GM19043 (cell line): Measurements from ENCODE around the gene CLEC12A.

Source experiments
- ATAC-seq: cut with Tn5 transposase; IDR thresholded peaks from one replicate; pipeline ENCODE4 v1.9.1; 2021; ENCODE audit warnings: low read depth; ENCODE audit not compliant: unreplicated experiment

Gene CLEC12A

DNA sequence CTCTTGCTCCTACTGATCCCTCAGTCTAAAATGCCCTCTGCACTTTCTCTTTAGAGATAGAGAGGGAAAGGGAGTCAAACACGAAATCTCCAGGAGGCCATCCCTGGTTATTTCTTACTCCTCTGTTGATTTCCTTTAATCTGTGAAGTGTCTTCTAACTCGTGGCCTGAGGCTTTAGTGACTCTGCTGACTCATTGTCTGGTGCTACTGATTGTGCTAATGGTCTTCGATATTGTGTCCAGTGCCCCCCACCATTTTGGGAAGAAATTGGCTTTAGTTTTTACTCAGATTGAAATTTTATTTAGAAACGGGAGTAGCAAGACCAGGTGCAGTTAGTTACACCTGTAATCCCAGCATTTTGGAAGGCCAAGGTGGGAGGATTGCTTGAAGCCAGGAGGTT lies 60.1 kb downstream of the CLEC12A start:
- ATAC-seq = no peak

DNA sequence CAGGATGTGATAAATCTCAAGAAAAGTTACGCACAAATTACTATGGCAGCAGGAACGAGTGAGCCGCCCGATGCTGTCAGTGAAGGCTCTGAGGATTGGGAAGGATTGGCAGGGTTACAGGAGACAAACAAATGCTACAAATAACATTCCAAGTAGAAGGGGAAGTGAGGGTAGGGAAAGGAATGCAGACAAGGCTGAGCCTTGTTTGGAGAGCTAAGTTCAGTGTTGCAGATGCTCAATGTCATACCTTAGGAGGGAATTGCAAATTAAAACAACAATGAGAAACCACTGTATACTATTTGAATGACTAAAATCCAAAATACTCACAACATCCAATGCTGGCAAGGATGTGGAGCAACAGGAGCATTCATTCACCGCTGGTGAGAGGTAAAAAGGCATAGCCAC lies 60.6 kb downstream of the CLEC12A start:
- ATAC-seq = no peak

DNA sequence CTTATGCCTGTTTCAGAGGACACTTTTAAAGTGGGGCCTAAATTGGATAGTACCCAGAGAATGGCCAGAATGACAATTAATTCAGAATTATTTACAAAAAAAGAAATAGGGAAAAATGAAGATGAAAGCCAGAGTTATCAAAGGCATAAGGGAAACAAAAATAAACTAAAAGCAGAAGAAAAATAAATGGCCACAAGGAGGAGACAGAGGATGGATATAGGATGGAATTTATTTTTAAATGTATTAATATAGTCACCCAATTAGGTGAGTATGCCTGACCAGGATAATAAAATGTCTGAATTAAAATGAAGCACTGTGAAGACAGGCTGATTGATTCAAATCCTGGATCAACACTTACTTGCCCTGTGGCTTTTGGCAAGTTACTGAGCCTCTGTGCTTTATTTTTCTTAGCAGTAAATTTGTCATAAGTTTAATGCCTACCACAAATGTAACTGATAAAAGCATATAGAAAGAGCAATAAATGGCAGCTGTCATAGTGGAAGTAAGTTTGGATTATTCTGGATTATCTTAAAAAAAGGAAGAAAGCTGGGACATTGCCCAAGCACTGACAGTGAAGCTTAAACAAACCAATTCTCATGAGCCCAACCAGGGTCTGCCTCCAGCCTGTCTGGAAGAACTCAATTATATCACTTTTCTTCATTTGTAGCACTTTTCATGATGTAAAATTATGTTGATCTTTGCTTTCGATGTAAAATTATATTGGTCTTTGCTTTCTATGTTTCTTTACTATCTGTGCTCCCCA lies 62.8 kb downstream of the CLEC12A start:
- no peak for ATAC-seq
